ENCODE results near the gene JMJD7.

The JMJD7 gene

GRCh38 chr15:41797201-41797944 lies 30.5 kb upstream of the JMJD7 start:
- Histone ChIP-seq H3K27ac (ENCODE audit: low read depth, low read length) (peak overlapping the region; percentile 28), H2BK12ac (ENCODE audit: low read length) (no peak overlapping the region), H3K27me3 (ENCODE audit: insufficient read depth, low read length) (no peaks in the 10 kb centered on the region), H3K4me1 (ENCODE audit: control insufficient read depth in 1 of 2, insufficient read depth in 2 of 2, low read length in 2 of 2) (peaks cover 27 to 43% of the 10 kb centered on the region in 2 experiments), H3K36me3 (ENCODE audit: control insufficient read depth in 1 of 2, insufficient read depth in 2 of 2, low read length in 2 of 2) (peaks cover 3 to 8% of the 10 kb centered on the region in 2 experiments), H2AK5ac (ENCODE audit: low read length) (no peak overlapping the region), H4K91ac (ENCODE audit: low read depth, low read length) (peak overlapping the region; percentile 52), H3K4ac (ENCODE audit: low read depth, low read length) (no peak overlapping the region), H3K4me3 (ENCODE audit: low read depth, low read length) (no peak overlapping the region), H3K18ac (ENCODE audit: low read length) (no peak overlapping the region), H4K8ac (ENCODE audit: low read depth, low read length) (no peak overlapping the region), H3K9ac (ENCODE audit: low read length) (no peak overlapping the region), H3K4me2 (ENCODE audit: low read length) (no peak overlapping the region), H2AFZ (ENCODE audit: insufficient read depth, low read length, poor library complexity) (no peak overlapping the region), H3K79me2 (ENCODE audit: control insufficient read depth, insufficient read depth, low read length, poor library complexity) (peaks cover 2% of the 10 kb centered on the region), H2BK5ac (ENCODE audit: low read depth, low read length, poor library complexity) (peak overlapping the region; percentile 60), H2BK120ac (ENCODE audit: insufficient read depth, low read length, poor library complexity) (no peak overlapping the region), H3K9me3 (ENCODE audit: insufficient read depth, low read depth, low read length) (no peaks in the 10 kb centered on the region), H3K14ac (ENCODE audit: low read length) (no peak overlapping the region), H4K12ac (ENCODE audit: low read depth, low read length) (no peak overlapping the region), H3K23ac (ENCODE audit: low read length) (no peak overlapping the region), H3K79me1 (ENCODE audit: low read length) (peaks cover 17% of the 10 kb centered on the region)
- no CpG with 5 or more reads among the region's 8 CpGs for WGBS (ENCODE audit: extremely low coverage, insufficient coverage, insufficient read length)
- peak; percentile 40 to 74 for DNase-seq

- H2AFZ ChIP-seq (ENCODE audit: insufficient read depth, low read length, poor library complexity) = no peak overlapping the region
- no peak overlapping the region for H3K4me3 ChIP-seq (ENCODE audit: low read depth, low read length)
- H3K27ac ChIP-seq (ENCODE audit: low read depth, low read length) = peak overlapping the region; percentile 54
- H4K12ac ChIP-seq (ENCODE audit: low read depth, low read length) = no peak overlapping the region
- no peak overlapping the region for H3K23ac ChIP-seq (ENCODE audit: low read length)
- no peak overlapping the region for H3K9ac ChIP-seq (ENCODE audit: low read length)
- no peak overlapping the region for H2AK5ac ChIP-seq (ENCODE audit: low read length)
- H4K91ac ChIP-seq (ENCODE audit: low read depth, low read length) = peak overlapping the region; percentile 65
- peak overlapping the region; percentile 19 for H3K4ac ChIP-seq (ENCODE audit: low read depth, low read length)
- H2BK5ac ChIP-seq (ENCODE audit: low read depth, low read length, poor library complexity) = peak overlapping the region; percentile 32
- peak overlapping the region; percentile 14 for H4K8ac ChIP-seq (ENCODE audit: low read depth, low read length)
- no peaks in the 10 kb centered on the region for H3K9me3 ChIP-seq (ENCODE audit: insufficient read depth, low read depth, low read length)
- H2BK120ac ChIP-seq (ENCODE audit: insufficient read depth, low read length, poor library complexity) = peak overlapping the region; percentile 74
- H3K4me1 ChIP-seq (ENCODE audit: control insufficient read depth in 1 of 2, insufficient read depth in 2 of 2, low read length in 2 of 2) = peaks cover 20 to 36% of the 10 kb centered on the region in 2 experiments
- H3K27me3 ChIP-seq (ENCODE audit: insufficient read depth, low read length) = no peaks in the 10 kb centered on the region
- H3K79me1 ChIP-seq (ENCODE audit: low read length) = peaks cover 13% of the 10 kb centered on the region
- WGBS (ENCODE audit: extremely low coverage, insufficient coverage, insufficient read length) = no CpG with 5 or more reads among the region's 9 CpGs
- DNase-seq = peak; percentile 30 to 64
- peak overlapping the region; percentile 76 for H3K14ac ChIP-seq (ENCODE audit: low read length)
- peak overlapping the region; percentile 67 for H2BK12ac ChIP-seq (ENCODE audit: low read length)
- peak overlapping the region; percentile 0 for H3K18ac ChIP-seq (ENCODE audit: low read length)
- H3K4me2 ChIP-seq (ENCODE audit: low read length) = no peak overlapping the region
- no peaks in the 10 kb centered on the region for H3K79me2 ChIP-seq (ENCODE audit: control insufficient read depth, insufficient read depth, low read length, poor library complexity)
- H3K36me3 ChIP-seq (ENCODE audit: control insufficient read depth in 1 of 2, insufficient read depth in 2 of 2, low read length in 2 of 2) = peaks cover 3 to 8% of the 10 kb centered on the region in 2 experiments
Measured at GRCh38 chr15:41798607-41799487, 29.0 kb upstream of the JMJD7 start.

GRCh38 chr15:41799488-41799805 lies 28.4 kb upstream of the JMJD7 start:
- no CpG with 5 or more reads among the region's 5 CpGs for WGBS (ENCODE audit: extremely low coverage, insufficient coverage, insufficient read length)
- Histone ChIP-seq H2AFZ (ENCODE audit: insufficient read depth, low read length, poor library complexity) (no peak overlapping the region), H2BK5ac (ENCODE audit: low read depth, low read length, poor library complexity) (peak overlapping the region; percentile 32), H3K79me1 (ENCODE audit: low read length) (peaks cover 17% of the 10 kb centered on the region), H3K4me3 (ENCODE audit: low read depth, low read length) (no peak overlapping the region), H3K9me3 (ENCODE audit: insufficient read depth, low read depth, low read length) (no peaks in the 10 kb centered on the region), H2BK120ac (ENCODE audit: insufficient read depth, low read length, poor library complexity) (peak overlapping the region; percentile 74), H3K4ac (ENCODE audit: low read depth, low read length) (peak overlapping the region; percentile 19), H3K4me1 (ENCODE audit: control insufficient read depth in 1 of 2, insufficient read depth in 2 of 2, low read length in 2 of 2) (peaks cover 26 to 37% of the 10 kb centered on the region in 2 experiments), H3K36me3 (ENCODE audit: control insufficient read depth in 1 of 2, insufficient read depth in 2 of 2, low read length in 2 of 2) (peaks cover 3 to 8% of the 10 kb centered on the region in 2 experiments), H4K12ac (ENCODE audit: low read depth, low read length) (no peak overlapping the region), H3K14ac (ENCODE audit: low read length) (peak overlapping the region; percentile 8), H4K8ac (ENCODE audit: low read depth, low read length) (peak overlapping the region; percentile 8), H3K27ac (ENCODE audit: low read depth, low read length) (peak overlapping the region; percentile 14), H3K9ac (ENCODE audit: low read length) (no peak overlapping the region), H4K91ac (ENCODE audit: low read depth, low read length) (peak overlapping the region; percentile 64), H3K27me3 (ENCODE audit: insufficient read depth, low read length) (no peaks in the 10 kb centered on the region), H3K4me2 (ENCODE audit: low read length) (no peak overlapping the region), H3K18ac (ENCODE audit: low read length) (peak overlapping the region; percentile 32), H3K79me2 (ENCODE audit: control insufficient read depth, insufficient read depth, low read length, poor library complexity) (peaks cover under 1% of the 10 kb centered on the region), H3K23ac (ENCODE audit: low read length) (no peak overlapping the region), H2AK5ac (ENCODE audit: low read length) (peak overlapping the region; percentile 1), H2BK12ac (ENCODE audit: low read length) (peak overlapping the region; percentile 5)
- peak in 1 of 2 donors; percentile 38 for DNase-seq

GRCh38 chr15:41801185-41801584 lies 26.7 kb upstream of the JMJD7 start:
- H2BK12ac ChIP-seq (ENCODE audit: low read length) = no peak overlapping the region
- no peak overlapping the region for H2BK5ac ChIP-seq (ENCODE audit: low read depth, low read length, poor library complexity)
- no peak overlapping the region for H2AK5ac ChIP-seq (ENCODE audit: low read length)
- peaks cover 29% of the 10 kb centered on the region for H3K79me1 ChIP-seq (ENCODE audit: low read length)
- H3K23ac ChIP-seq (ENCODE audit: low read length) = no peak overlapping the region
- no peak overlapping the region for H2AFZ ChIP-seq (ENCODE audit: insufficient read depth, low read length, poor library complexity)
- no peak overlapping the region for H3K4me3 ChIP-seq (ENCODE audit: low read depth, low read length)
- peak in 1 of 2 donors; percentile 16 for DNase-seq
- peaks cover 3 to 8% of the 10 kb centered on the region in 2 experiments for H3K36me3 ChIP-seq (ENCODE audit: control insufficient read depth in 1 of 2, insufficient read depth in 2 of 2, low read length in 2 of 2)
- no peak overlapping the region for H3K4me2 ChIP-seq (ENCODE audit: low read length)
- peaks cover 9% of the 10 kb centered on the region for H3K79me2 ChIP-seq (ENCODE audit: control insufficient read depth, insufficient read depth, low read length, poor library complexity)
- no peak overlapping the region for H3K4ac ChIP-seq (ENCODE audit: low read depth, low read length)
- no peaks in the 10 kb centered on the region for H3K27me3 ChIP-seq (ENCODE audit: insufficient read depth, low read length)
- WGBS (ENCODE audit: extremely low coverage, insufficient coverage, insufficient read length) = no CpG with 5 or more reads among the region's 3 CpGs
- H2BK120ac ChIP-seq (ENCODE audit: insufficient read depth, low read length, poor library complexity) = no peak overlapping the region
- no peak overlapping the region for H3K9ac ChIP-seq (ENCODE audit: low read length)
- peaks cover 38 to 48% of the 10 kb centered on the region in 2 experiments for H3K4me1 ChIP-seq (ENCODE audit: control insufficient read depth in 1 of 2, insufficient read depth in 2 of 2, low read length in 2 of 2)
- H3K14ac ChIP-seq (ENCODE audit: low read length) = no peak overlapping the region
- no peak overlapping the region for H4K12ac ChIP-seq (ENCODE audit: low read depth, low read length)
- no peak overlapping the region for H4K8ac ChIP-seq (ENCODE audit: low read depth, low read length)
- H4K91ac ChIP-seq (ENCODE audit: low read depth, low read length) = no peak overlapping the region
- peaks cover 2% of the 10 kb centered on the region for H3K9me3 ChIP-seq (ENCODE audit: insufficient read depth, low read depth, low read length)
- no peak overlapping the region for H3K27ac ChIP-seq (ENCODE audit: low read depth, low read length)
- no peak overlapping the region for H3K18ac ChIP-seq (ENCODE audit: low read length)

Measured in trophoblast cell (in vitro differentiated cells and primary cell).